ENCODE results near the gene RPP40.

RPP40 gene

GRCh38 chr6:5003604-5004372, at the start of gene RPP40:
TSS of gene RPP40 (minus strand) at chr6:5004037. CDS start at chr6:5004002, 35 bp downstream.
- TF ChIP-seq CTCF (IDR thresholded peaks at IDR 0.05; ENCODE audit: borderline replicate concordance, insufficient read depth, low read depth, low read length) = peak; percentile 85
- peak within 1 kb of the TSS; percentile 63 for H3K4me3 ChIP-seq (ENCODE audit: low read depth, low read length)

- no peak overlapping the region for H3K4me3 ChIP-seq (ENCODE audit: low read depth, low read length)
- no peak for TF ChIP-seq CTCF (IDR thresholded peaks at IDR 0.05; ENCODE audit: borderline replicate concordance, insufficient read depth, low read depth, low read length)
Observed at GRCh38 chr6:5053038-5053437, 49.2 kb upstream of the RPP40 start.

- no peak overlapping the region for H3K4me3 ChIP-seq (ENCODE audit: low read depth, low read length)
- TF ChIP-seq CTCF (IDR thresholded peaks at IDR 0.05; ENCODE audit: borderline replicate concordance, insufficient read depth, low read depth, low read length) = no peak
Observed at GRCh38 chr6:5051394-5051793, 47.6 kb upstream of the RPP40 start.

- TF ChIP-seq CTCF (IDR thresholded peaks at IDR 0.05; ENCODE audit: borderline replicate concordance, insufficient read depth, low read depth, low read length) = no peak
- H3K4me3 ChIP-seq (ENCODE audit: low read depth, low read length) = no peak overlapping the region
Observed at GRCh38 chr6:5050009-5050408, 46.2 kb upstream of the RPP40 start.

DNA sequence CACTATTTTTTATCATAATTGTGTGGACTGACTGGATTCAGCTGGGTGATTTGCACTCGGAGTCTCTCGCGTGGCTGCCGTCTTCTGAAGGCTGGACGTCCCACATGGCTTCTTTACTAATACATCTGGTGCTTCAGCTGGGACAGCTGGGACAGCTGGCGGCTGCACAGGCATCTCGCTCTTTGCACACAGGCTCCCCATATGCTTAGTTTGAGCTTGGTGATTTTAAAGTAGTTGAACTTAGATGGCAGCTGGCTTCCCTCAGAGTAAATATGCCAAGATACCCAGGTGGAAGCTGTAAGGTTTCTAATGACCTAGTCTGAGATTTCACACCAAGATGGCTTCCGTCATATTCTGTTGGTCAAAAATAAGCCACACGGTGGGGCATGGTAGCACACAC, 42.6 kb upstream of the RPP40 start:
- TF ChIP-seq CTCF (IDR thresholded peaks at IDR 0.05; ENCODE audit: borderline replicate concordance, insufficient read depth, low read depth, low read length) = no peak
- H3K4me3 ChIP-seq (ENCODE audit: low read depth, low read length) = no peak overlapping the region

DNA sequence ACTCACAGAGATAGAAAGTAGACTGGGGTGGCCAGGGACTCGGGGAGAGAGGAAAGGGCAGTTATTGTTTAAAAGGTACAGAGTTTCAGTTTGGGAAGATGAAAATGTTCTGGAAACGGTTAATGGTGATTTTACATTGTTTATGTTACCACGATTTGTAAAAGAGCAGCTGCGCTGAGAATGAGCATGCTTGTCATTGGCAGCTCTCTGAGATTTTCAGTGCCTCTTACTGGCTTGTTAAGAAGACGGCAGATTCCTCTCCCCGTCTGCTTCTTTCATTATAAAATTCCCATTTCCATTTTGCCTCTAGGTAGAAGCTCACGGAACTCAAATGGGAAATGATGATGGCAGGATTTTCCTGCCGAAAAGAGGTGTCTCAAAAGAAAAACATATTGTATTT, 41.6 kb upstream of the RPP40 start:
- no peak for TF ChIP-seq CTCF (IDR thresholded peaks at IDR 0.05; ENCODE audit: borderline replicate concordance, insufficient read depth, low read depth, low read length)

DNA sequence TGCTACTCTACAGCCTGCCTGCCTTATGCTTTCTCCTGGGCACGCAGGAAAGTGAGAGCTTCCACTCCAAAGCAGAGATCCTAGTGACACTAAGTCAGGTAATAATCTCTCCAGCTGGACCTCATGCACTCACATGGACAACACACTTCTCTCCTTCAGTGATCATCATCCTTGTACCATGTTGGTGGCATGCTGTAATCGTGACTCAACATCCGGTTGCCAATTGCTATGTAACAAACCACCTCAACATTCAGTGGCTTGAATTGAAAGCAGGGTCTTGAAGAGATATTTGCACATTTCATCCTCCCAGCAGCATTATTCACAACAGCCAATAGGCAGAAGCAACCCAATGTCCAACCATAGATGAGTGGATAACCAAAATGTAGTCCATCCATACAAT, 41.0 kb upstream of the RPP40 start:
- H3K4me3 ChIP-seq (ENCODE audit: low read depth, low read length) = no peak overlapping the region
- TF ChIP-seq CTCF (IDR thresholded peaks at IDR 0.05; ENCODE audit: borderline replicate concordance, insufficient read depth, low read depth, low read length) = no peak

More for the DNA sequence above, 41.6 kb upstream of the RPP40 start:
- no peak overlapping the region for H3K4me3 ChIP-seq (ENCODE audit: low read depth, low read length)

All from GM12875 (cell line).